PC-3 (cell line): ENCODE data around the gene RNF114. TPM values are rescaled to one million over a fixed set of nuclear protein-coding genes. Genes with fewer than 3 reads are reported as not detected.

Experiments used
- ATAC-seq: fragments of 200-7000 bp; cut with Tn5 transposase; 2 replicates; pipeline ENCODE4 v1.9.1; 2020; ENCODE audit warnings: mild to moderate bottlenecking, moderate library complexity
- BruUV-seq: library from RNA; stranded (reverse); fragments of 400-500 nt; replicated peaks from 2 replicates; lab custom pipeline; 2021; lab: Mats Ljungman, UMichigan
- CTCF ChIA-PET: fragments of 300-600 bp; sonication (Branson Sonifier 250); formaldehyde crosslinking; loops from one replicate; lab custom pipeline; 2022; ENCODE audit warnings: antibody characterized with exemption; lab: Charles Lee
- POLR2A ChIA-PET: fragments of 300-600 bp; sonication (Branson Sonifier 250); formaldehyde crosslinking; loops from one replicate; lab custom pipeline; 2022; ENCODE audit warnings: antibody characterized with exemption; ENCODE audit not compliant: unreplicated experiment; lab: Charles Lee
- DNase-seq: peaks from one replicate; pipeline ENCODE4 v3.0.0-alpha.2; 2015
- H2AFZ ChIP-seq: fragments of 300-600 bp; sonication (generic); 2 replicates; pipeline ENCODE4 v1.6.0; 2016; ENCODE audit warnings: antibody characterized with exemption, low read length
- H3F3A ChIP-seq: fragments of 300-600 bp; sonication (generic); one replicate; pipeline ENCODE4 v1.6.0; 2017; ENCODE audit warnings: antibody characterized with exemption, low read length, control low read depth, mild to moderate bottlenecking; ENCODE audit not compliant: unreplicated experiment
- H3K27ac ChIP-seq: fragments of 300-600 bp; sonication (generic); 2 replicates; pipeline ENCODE4 v1.5.1; 2016; ENCODE audit warnings: mild to moderate bottlenecking, low read length
- H3K27me3 ChIP-seq: fragments of 300-600 bp; sonication (generic); 2 replicates; pipeline ENCODE4 v1.6.1; 2016; ENCODE audit warnings: low read length, mixed read lengths
- H3K36me3 ChIP-seq: fragments of 300-600 bp; sonication (generic); 2 replicates; pipeline ENCODE4 v1.6.1; 2016; ENCODE audit warnings: low read depth, mixed run types, low read length, mixed read lengths
- H3K4me1 ChIP-seq: fragments of 300-600 bp; sonication (generic); 2 replicates; pipeline ENCODE4 v1.5.1; 2016; ENCODE audit warnings: low read length; ENCODE audit not compliant: insufficient read depth
- H3K4me2 ChIP-seq: fragments of 300-600 bp; sonication (generic); 2 replicates; pipeline ENCODE4 v1.6.0; 2016; ENCODE audit warnings: low read length
- H3K4me3 ChIP-seq: fragments of 300-600 bp; sonication (generic); 2 replicates; pipeline ENCODE4 v1.5.1; 2016; ENCODE audit warnings: mild to moderate bottlenecking, low read length, mixed read lengths
- H3K79me2 ChIP-seq: fragments of 300-600 bp; sonication (generic); 2 replicates; pipeline ENCODE4 v1.6.1; 2017; ENCODE audit warnings: low read length, mixed read lengths
- H3K9ac ChIP-seq: fragments of 300-600 bp; sonication (generic); 2 replicates; pipeline ENCODE4 v1.6.0; 2016; ENCODE audit warnings: mild to moderate bottlenecking, low read length
- H3K9me2 ChIP-seq: fragments of 300-600 bp; sonication (generic); replicated peaks from 2 replicates; pipeline ENCODE4 v1.6.1; 2016; ENCODE audit warnings: mixed run types, low read length, mixed read lengths
- H3K9me3 ChIP-seq: fragments of 300-600 bp; sonication (generic); 2 replicates; pipeline ENCODE4 v1.6.1; 2016; ENCODE audit warnings: low read length, mixed read lengths
- H4K20me1 ChIP-seq: fragments of 300-600 bp; sonication (generic); 2 replicates; pipeline ENCODE4 v1.6.1; 2016; ENCODE audit warnings: low read length, mixed read lengths
- EZH2 ChIP-seq: fragments of 300-600 bp; sonication (generic); IDR thresholded peaks from one replicate; pipeline ENCODE4 v1.6.1; 2017; ENCODE audit warnings: antibody characterized with exemption, mild to moderate bottlenecking, low read length; ENCODE audit not compliant: unreplicated experiment
- EZH2phosphoT487 ChIP-seq: fragments of 300-600 bp; sonication (generic); IDR thresholded peaks from 2 replicates; pipeline ENCODE4 v1.6.1; 2018; ENCODE audit warnings: mild to moderate bottlenecking, antibody characterized with exemption, low read length, borderline replicate concordance
- intact Hi-C: fragments of 100-400 bp; cut with micrococcal nuclease; formaldehyde crosslinking; loops from 2 replicates; pipeline ENCODE4 v1.9.0; 2023
- total RNA-seq: library from RNA; depleted of rRNA; stranded (reverse); fragments of >200 nt; gene quantifications from 2 replicates; pipeline ENCODE4 v1.2.3, GENCODE V29; 2014
- TF ChIP-seq, protein P1 (sequence below): fragments of 300-600 bp; sonication (generic); conservative IDR thresholded peaks from 2 replicates; pipeline ENCODE4 v1.5.1; 2017; ENCODE audit warnings: antibody characterized with exemption, low read depth, mild to moderate bottlenecking, low read length

Gene RNF114
- total RNA-seq, 1 experiment from 2014 or later: 133 TPM

DNA sequence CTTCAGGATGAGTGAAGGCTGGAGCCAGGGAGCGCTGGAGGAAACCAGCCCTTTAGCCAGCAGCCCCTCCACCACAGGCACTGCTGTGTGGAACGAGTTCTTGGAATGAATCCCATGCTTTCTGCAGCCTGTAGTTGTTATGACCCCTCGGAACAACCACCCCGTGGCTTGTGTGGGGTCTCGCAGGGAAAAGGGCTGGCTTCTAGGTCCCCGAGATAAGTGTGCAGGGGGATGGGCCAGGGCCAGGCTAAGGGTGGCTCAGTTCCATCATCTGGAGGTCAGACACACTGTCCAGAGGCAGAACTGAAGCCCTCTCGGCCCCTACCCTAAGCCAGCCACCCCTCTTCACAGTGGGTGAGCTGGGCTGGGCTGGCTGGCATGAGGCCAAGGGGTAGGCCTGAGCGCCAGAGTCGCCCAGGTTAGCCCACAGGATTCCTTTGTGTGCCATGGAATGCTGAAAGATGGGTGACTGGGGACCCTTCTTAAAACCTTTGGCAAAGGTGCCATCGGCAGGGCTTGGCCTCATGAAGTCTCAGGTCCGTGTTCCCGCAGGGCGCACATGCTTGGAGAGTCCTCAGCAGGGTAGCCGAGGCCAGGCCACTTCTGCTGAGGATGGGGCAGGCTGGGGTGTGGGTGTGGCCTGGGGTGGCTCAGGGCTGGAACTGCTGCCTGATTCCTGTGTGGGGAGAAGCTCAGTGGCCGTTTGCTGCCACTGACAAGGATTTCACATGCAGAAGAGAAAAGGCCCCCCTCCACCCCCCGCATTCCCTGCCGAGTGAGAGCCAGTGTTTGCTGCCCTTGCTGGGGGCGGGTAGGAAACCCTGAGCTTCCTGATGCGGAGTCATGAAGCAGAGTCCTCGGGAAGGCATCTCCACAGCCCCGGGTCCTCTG is 45.5 kb upstream of the RNF114 start:
- CTCF ChIA-PET: interaction anchor here (0.6 kb wide), 1 partner anchor 26 kb away, joined by 3 read pairs; no protein-coding TSS in a partner anchor
- ATAC-seq: no peak
- Histone ChIP-seq H3K4me2 (no peak overlapping the region), H2AFZ (no peak overlapping the region), H3K9me3 (no peaks in the 10 kb centered on the region), H3K27me3 (no peaks in the 10 kb centered on the region), H4K20me1 (no peaks in the 10 kb centered on the region), H3F3A (no peaks in the 10 kb centered on the region), H3K4me1 (0 out of 2 replicates have a peak, but pooled peaks cover 5% of the 10 kb centered on the region), H3K4me3 (no peak overlapping the region), H3K27ac (no peak overlapping the region), H3K9me2 (no peaks in the 10 kb centered on the region), H3K79me2 (no peaks in the 10 kb centered on the region), H3K9ac (no peak overlapping the region), H3K36me3 (no peaks in the 10 kb centered on the region)
- no peak for TF ChIP-seq EZH2
- TF ChIP-seq EZH2phosphoT487: no peak
- TF ChIP-seq, protein P1, sequence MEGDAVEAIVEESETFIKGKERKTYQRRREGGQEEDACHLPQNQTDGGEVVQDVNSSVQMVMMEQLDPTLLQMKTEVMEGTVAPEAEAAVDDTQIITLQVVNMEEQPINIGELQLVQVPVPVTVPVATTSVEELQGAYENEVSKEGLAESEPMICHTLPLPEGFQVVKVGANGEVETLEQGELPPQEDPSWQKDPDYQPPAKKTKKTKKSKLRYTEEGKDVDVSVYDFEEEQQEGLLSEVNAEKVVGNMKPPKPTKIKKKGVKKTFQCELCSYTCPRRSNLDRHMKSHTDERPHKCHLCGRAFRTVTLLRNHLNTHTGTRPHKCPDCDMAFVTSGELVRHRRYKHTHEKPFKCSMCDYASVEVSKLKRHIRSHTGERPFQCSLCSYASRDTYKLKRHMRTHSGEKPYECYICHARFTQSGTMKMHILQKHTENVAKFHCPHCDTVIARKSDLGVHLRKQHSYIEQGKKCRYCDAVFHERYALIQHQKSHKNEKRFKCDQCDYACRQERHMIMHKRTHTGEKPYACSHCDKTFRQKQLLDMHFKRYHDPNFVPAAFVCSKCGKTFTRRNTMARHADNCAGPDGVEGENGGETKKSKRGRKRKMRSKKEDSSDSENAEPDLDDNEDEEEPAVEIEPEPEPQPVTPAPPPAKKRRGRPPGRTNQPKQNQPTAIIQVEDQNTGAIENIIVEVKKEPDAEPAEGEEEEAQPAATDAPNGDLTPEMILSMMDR: no peak
- no peak for DNase-seq
- no TSS peak for BruUV-seq
- intact Hi-C loops: no loop called here
- POLR2A ChIA-PET: no interaction called here

DNA sequence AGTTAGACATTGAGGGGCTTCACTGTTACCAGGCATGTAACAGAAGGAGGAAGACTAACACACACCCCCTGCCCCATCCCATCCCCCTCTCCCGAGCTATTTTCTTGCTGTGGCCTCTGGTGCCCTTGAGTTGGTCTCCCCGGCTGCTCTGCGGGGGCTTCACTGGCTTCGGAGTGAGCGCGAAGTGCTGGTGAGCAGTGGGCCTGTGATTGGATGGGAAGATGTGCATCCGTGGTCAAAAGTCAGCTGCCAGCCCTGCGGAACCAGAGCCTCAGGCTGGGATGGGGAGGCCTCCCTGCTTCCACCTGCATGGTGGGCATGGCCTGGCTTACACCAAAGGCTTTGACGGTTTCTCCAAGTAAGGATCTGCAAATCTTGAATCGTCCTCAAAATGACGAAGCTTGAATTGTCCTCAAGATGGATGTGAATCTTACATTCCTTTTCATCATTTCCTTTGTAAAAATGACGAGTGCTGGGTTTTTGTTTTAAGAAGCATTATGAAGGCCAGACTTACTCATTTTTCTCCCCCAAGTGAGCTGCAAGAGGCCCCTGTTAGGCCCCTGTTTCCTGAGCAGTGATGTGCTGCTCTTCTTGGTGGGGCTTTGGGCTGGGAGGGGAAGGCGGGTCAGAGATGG is 44.6 kb upstream of the RNF114 start:
- CTCF ChIA-PET: no interaction called here

More for the DNA sequence above, 44.6 kb upstream of the RNF114 start:
- Histone ChIP-seq H3K4me3 (no peak overlapping the region), H3K9ac (no peak overlapping the region), H3K4me2 (no peak overlapping the region), H3K79me2 (no peaks in the 10 kb centered on the region), H3K27ac (no peak overlapping the region), H3F3A (no peaks in the 10 kb centered on the region), H3K27me3 (no peaks in the 10 kb centered on the region), H3K4me1 (0 out of 2 replicates have a peak, but pooled peaks cover 5% of the 10 kb centered on the region), H4K20me1 (no peaks in the 10 kb centered on the region), H3K9me2 (no peaks in the 10 kb centered on the region), H3K9me3 (no peaks in the 10 kb centered on the region), H3K36me3 (no peaks in the 10 kb centered on the region), H2AFZ (no peak overlapping the region)
- DNase-seq: no peak
- intact Hi-C loops: no loop called here
- BruUV-seq: no TSS peak
- TF ChIP-seq EZH2phosphoT487: no peak
- TF ChIP-seq, protein P1: no peak
- TF ChIP-seq EZH2: no peak
- POLR2A ChIA-PET: no interaction called here
- no peak for ATAC-seq
